Measurements from ENCODE around the gene PRRT1.
"Not testable (repeated sequence)": the region's sequence is repeated elsewhere in the genome, so short reads cannot be mapped to it uniquely, and the experiment has no call there.

DNA sequence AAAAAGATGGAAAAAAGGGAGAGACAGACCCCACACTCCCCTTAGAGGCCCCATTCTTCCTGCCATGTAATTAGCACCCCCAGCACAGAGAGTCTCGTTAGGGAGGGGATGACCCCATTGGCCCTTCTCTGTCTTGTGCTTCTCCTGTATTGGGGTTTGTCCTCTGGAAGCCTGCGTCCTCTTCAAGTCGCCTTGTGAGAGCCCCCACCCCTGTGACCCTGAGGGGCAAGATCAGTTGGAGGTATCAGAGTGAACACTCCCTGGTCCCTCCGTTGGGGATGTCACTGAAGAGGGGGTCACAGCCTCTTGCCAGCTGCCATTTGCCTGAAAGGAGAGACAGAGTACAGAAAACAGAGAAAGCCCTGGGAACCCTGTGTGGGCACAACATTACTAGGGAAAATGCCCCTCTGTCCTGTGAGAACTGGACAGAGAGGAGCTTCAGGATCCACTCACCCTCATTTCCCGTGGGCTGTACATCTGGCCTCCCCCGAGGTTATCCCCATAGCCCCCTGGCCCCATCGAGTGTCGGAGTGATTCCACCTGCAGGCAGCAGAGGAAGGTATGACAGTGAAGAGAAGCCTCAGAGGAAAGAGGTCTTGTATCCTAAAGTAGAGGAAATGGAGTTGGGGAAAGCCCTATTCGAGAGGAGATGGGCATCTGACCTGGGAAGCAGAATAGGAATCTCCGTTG, 34.6 kb upstream of the PRRT1 start:
- TF ChIP-seq, protein P1, sequence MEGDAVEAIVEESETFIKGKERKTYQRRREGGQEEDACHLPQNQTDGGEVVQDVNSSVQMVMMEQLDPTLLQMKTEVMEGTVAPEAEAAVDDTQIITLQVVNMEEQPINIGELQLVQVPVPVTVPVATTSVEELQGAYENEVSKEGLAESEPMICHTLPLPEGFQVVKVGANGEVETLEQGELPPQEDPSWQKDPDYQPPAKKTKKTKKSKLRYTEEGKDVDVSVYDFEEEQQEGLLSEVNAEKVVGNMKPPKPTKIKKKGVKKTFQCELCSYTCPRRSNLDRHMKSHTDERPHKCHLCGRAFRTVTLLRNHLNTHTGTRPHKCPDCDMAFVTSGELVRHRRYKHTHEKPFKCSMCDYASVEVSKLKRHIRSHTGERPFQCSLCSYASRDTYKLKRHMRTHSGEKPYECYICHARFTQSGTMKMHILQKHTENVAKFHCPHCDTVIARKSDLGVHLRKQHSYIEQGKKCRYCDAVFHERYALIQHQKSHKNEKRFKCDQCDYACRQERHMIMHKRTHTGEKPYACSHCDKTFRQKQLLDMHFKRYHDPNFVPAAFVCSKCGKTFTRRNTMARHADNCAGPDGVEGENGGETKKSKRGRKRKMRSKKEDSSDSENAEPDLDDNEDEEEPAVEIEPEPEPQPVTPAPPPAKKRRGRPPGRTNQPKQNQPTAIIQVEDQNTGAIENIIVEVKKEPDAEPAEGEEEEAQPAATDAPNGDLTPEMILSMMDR (conservative IDR thresholded peaks at IDR 0.05; ENCODE audit: low read depth, low read length), result not testable (repeated sequence)
- TF ChIP-seq POLR2A (IDR thresholded peaks at IDR 0.05; ENCODE audit: low read depth, low read length); BHLHE40 (IDR thresholded peaks at IDR 0.05; ENCODE audit: low read depth, low read length); CEBPB (IDR thresholded peaks at IDR 0.05; ENCODE audit: low read depth, low read length); MXI1 (IDR thresholded peaks at IDR 0.05; ENCODE audit: borderline replicate concordance, low read depth, low read length): not testable (repeated sequence)
- TF ChIP-seq, protein P2, sequence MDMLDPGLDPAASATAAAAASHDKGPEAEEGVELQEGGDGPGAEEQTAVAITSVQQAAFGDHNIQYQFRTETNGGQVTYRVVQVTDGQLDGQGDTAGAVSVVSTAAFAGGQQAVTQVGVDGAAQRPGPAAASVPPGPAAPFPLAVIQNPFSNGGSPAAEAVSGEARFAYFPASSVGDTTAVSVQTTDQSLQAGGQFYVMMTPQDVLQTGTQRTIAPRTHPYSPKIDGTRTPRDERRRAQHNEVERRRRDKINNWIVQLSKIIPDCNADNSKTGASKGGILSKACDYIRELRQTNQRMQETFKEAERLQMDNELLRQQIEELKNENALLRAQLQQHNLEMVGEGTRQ (IDR thresholded peaks at IDR 0.05; ENCODE audit: low read depth, low read length), result not testable (repeated sequence)

All from IMR-90 (cell line).